Endothelial cell of umbilical vein (primary cell): Measurements from ENCODE around the gene APOF. TPM values are rescaled to one million over a fixed set of nuclear protein-coding genes. Genes with fewer than 3 reads are reported as not detected.
"Not testable (repeated sequence)": the region's sequence is repeated elsewhere in the genome, so short reads cannot be mapped to it uniquely, and the experiment has no call there.

ENCODE experiments used
- BruUV-seq: library from RNA; stranded (reverse); fragments of 400-500 nt; replicated peaks from 2 replicates; lab custom pipeline; 2021; lab: Mats Ljungman, UMichigan
- CTCF ChIA-PET: fragments of 300-600, 350-600 bp; sonication (Branson Sonifier 250); formaldehyde crosslinking; loops from one replicate; lab custom pipeline; 2021; ENCODE audit warnings: antibody characterized with exemption, inconsistent platforms; lab: Charles Lee
- POLR2A ChIA-PET: fragments of 300-600, 350-600 bp; sonication (Branson Sonifier 250); formaldehyde crosslinking; loops from one replicate; lab custom pipeline; 2021; ENCODE audit warnings: antibody characterized with exemption, inconsistent platforms; lab: Charles Lee
- DNase-seq: peaks from one replicate; pipeline ENCODE4 v3.0.0-alpha.2; 2011; ENCODE audit warnings: low read depth, low spot score
- FAIRE-seq: peaks from 2 replicates; lab custom pipeline; 2011; peaks lifted over from hg19 to GRCh38; lab: Jason Lieb, UNC
- H2AFZ ChIP-seq: 2 replicates; pipeline ENCODE4 v1.6.0; 2012; ENCODE audit warnings: low read depth, low read length, control low read depth, inconsistent platforms
- H3K27ac ChIP-seq: 2 replicates; pipeline ENCODE4 v1.5.1; 2011; ENCODE audit warnings: low read depth, mild to moderate bottlenecking, control low read depth, low read length, moderate library complexity; ENCODE audit not compliant: insufficient read depth
- H3K27me3 ChIP-seq, 2 experiments: 2 replicates each; pipeline versions ENCODE4 v1.6.0 to v1.6.1; 2011; ENCODE audit warnings: low read length in 2 of 2, mixed read lengths in 1 of 2; ENCODE audit not compliant: control insufficient read depth in 2 of 2, insufficient read depth in 2 of 2
- H3K36me3 ChIP-seq, 2 experiments: 2 replicates in 1 of 2; 3 replicates in 1 of 2; pipeline ENCODE4 v1.5.1; 2011; ENCODE audit warnings: low read length in 2 of 2, mild to moderate bottlenecking in 1 of 2, moderate library complexity in 1 of 2; ENCODE audit not compliant: control insufficient read depth in 2 of 2, insufficient read depth in 2 of 2; ENCODE audit errors: extremely low read depth in 1 of 2
- H3K4me1 ChIP-seq: 3 replicates; pipeline ENCODE4 v1.5.1; 2011; ENCODE audit warnings: mild to moderate bottlenecking, low read length; ENCODE audit not compliant: control insufficient read depth, insufficient read depth; ENCODE audit errors: extremely low read depth
- H3K4me2 ChIP-seq: 2 replicates; pipeline ENCODE4 v1.6.1; 2011; ENCODE audit warnings: low read length, control low read depth, mixed read lengths; ENCODE audit not compliant: insufficient read depth
- H3K4me3 ChIP-seq, 3 experiments: fragments of 200-600 bp in 1 of 3; sonication (generic), shearing (Covaris generic) in 1 of 3; replicated peaks in 1 of 3; 2 replicates each; pipeline ENCODE4 v1.5.1; 2011 to 2016; ENCODE audit warnings: control low read depth in 3 of 3, low read length in 3 of 3, mild to moderate bottlenecking in 2 of 3, inconsistent platforms in 1 of 3, low read depth in 1 of 3, moderate library complexity in 1 of 3; ENCODE audit not compliant: insufficient read depth in 1 of 3
- H3K79me2 ChIP-seq: 2 replicates; pipeline ENCODE4 v1.6.0; 2012; ENCODE audit warnings: low read length, inconsistent platforms; ENCODE audit not compliant: control insufficient read depth, insufficient read depth
- H3K9ac ChIP-seq: replicated peaks from 2 replicates; pipeline ENCODE3; 2011; ENCODE audit warnings: low read length, control low read depth; ENCODE audit not compliant: insufficient read depth; ENCODE audit errors: extremely low read depth
- H3K9me1 ChIP-seq: replicated peaks from 3 replicates; pipeline ENCODE4 v1.6.0; 2011; ENCODE audit warnings: mild to moderate bottlenecking, low read length; ENCODE audit not compliant: control insufficient read depth, insufficient read depth; ENCODE audit errors: extremely low read depth
- H3K9me3 ChIP-seq: replicated peaks from 2 replicates; pipeline ENCODE4 v1.5.1; 2012; ENCODE audit warnings: low read length, inconsistent platforms; ENCODE audit not compliant: control insufficient read depth, insufficient read depth
- H4K20me1 ChIP-seq: replicated peaks from 2 replicates; pipeline ENCODE3; 2011; ENCODE audit warnings: mild to moderate bottlenecking, low read length; ENCODE audit not compliant: control insufficient read depth, insufficient read depth; ENCODE audit errors: extremely low read depth
- CTCF ChIP-seq, 2 donors: IDR thresholded peaks; 1 replicate in 1 of 2; 2 replicates in 1 of 2; pipeline ENCODE4 v1.5.1; 2011; ENCODE audit warnings: low read length in 2 of 2, mild to moderate bottlenecking in 2 of 2, moderate library complexity in 2 of 2, control low read depth in 1 of 2, inconsistent platforms in 1 of 2, low read depth in 1 of 2; ENCODE audit not compliant: insufficient read depth in 1 of 2; ENCODE audit errors: extremely low read depth in 1 of 2
- EZH2 ChIP-seq: IDR thresholded peaks from 2 replicates; pipeline ENCODE4 v1.6.1; 2012; ENCODE audit warnings: borderline replicate concordance, low read depth, mild to moderate bottlenecking, moderate library complexity, low read length, inconsistent platforms; ENCODE audit not compliant: severe bottlenecking
- JUN ChIP-seq: IDR thresholded peaks from 2 replicates; pipeline ENCODE4 v1.6.1; 2011; ENCODE audit warnings: borderline replicate concordance, low read depth; ENCODE audit not compliant: insufficient read length, insufficient read depth
- MYC ChIP-seq: IDR thresholded peaks from one replicate; pipeline ENCODE4 v1.6.1; 2011; ENCODE audit warnings: mild to moderate bottlenecking, low read depth, low read length
- POLR2AphosphoS5 ChIP-seq: IDR thresholded peaks from 2 replicates; pipeline ENCODE4 v1.6.1; 2012; ENCODE audit warnings: low read depth, mild to moderate bottlenecking, control low read depth, low read length, moderate library complexity; ENCODE audit not compliant: insufficient read depth
- dilution Hi-C: fragments of 300-500 bp; cut with MboI; formaldehyde crosslinking; loops from one replicate; pipeline ENCODE4 v1.15.0; 2019; ENCODE audit warnings: low sequenced_read_pairs; ENCODE audit not compliant: extremely low pct_ligation_motif_present
- intact Hi-C: fragments of 100-400 bp; cut with micrococcal nuclease; formaldehyde crosslinking; loops from one replicate; pipeline ENCODE4 v1.10.0; 2022
- polyA plus RNA-seq, 4 experiments: library from polyadenylated mRNA; depleted of rRNA in 3 of 4; stranded (reverse) in 3 of 4; unstranded in 1 of 4; fragments of >200 nt; gene quantifications; 2 replicates each; pipeline versions ENCODE4 v1.2.1 to v1.2.3, GENCODE V29; 2011 to 2012; ENCODE audit warnings: missing spikeins in 1 of 4
- total RNA-seq: library from RNA; stranded (reverse); gene quantifications from 2 replicates; pipeline ENCODE4 v1.2.3, GENCODE V29; 2021

The APOF gene
- total and polyA plus RNA-seq, 2 donors (not counting 3 experiments of a cell fraction or from before 2014, with no cell fraction given), result not detected

GRCh38 chr12:56350662-56351061 is 12.0 kb downstream of the APOF start:
- ChIA-PET POLR2A (no interaction called here), CTCF (interaction anchor here (1.0 to 1.6 kb wide), 3 partner anchors 9 to 93 kb away, joined by 3 to 6 read pairs (median 4); partner anchors contain the start of genes ANKRD52 and STAT2)
- Histone ChIP-seq H3K79me2 (no peaks in the 10 kb centered on the region), H3K4me1 (no peaks in the 10 kb centered on the region), H3K27ac (no peak overlapping the region), H4K20me1 (no peaks in the 10 kb centered on the region), H2AFZ (no peak overlapping the region), H3K9me1 (no peaks in the 10 kb centered on the region), H3K9me3 (no peaks in the 10 kb centered on the region), H3K36me3 (peaks cover 23 to 56% of the 10 kb centered on the region in 2 experiments), H3K9ac (no peak overlapping the region), H3K4me2 (no peak overlapping the region), H3K27me3 (no peaks in the 10 kb centered on the region), H3K4me3 (no peak overlapping the region)
- intact Hi-C loops, result no loop called here
- BruUV-seq, result no TSS peak
- TF ChIP-seq EZH2 (no peak), CTCF (IDR thresholded peaks at IDR 0.05; ENCODE audit: extremely low read depth in 1 of 2, insufficient read depth in 1 of 2, low read depth in 1 of 2, low read length in 2 of 2) (no peak), JUN (no peak), POLR2AphosphoS5 (no peak)
- FAIRE-seq, result no peak
- dilution Hi-C loops, result no loop called here
- no peak for DNase-seq

GRCh38 chr12:56348776-56349175 is 13.9 kb downstream of the APOF start:
- no peaks in the 10 kb centered on the region for H3K27me3 ChIP-seq
- no peaks in the 10 kb centered on the region for H3K79me2 ChIP-seq
- H3K4me1 ChIP-seq, result no peaks in the 10 kb centered on the region
- intact Hi-C loops (no loop called here), dilution Hi-C loops (loop anchor here (10.0 kb wide), 1 partner anchor 56 kb away; no protein-coding TSS in a partner anchor)
- peaks cover 22 to 46% of the 10 kb centered on the region in 2 experiments for H3K36me3 ChIP-seq
- H3K9ac ChIP-seq, result no peak overlapping the region
- FAIRE-seq, result no peak
- no peaks in the 10 kb centered on the region for H3K9me1 ChIP-seq
- no peak overlapping the region for H3K4me2 ChIP-seq
- CTCF ChIA-PET, result interaction anchor here (0.6 to 1.3 kb wide), 3 partner anchors 90 to 159 kb away, joined by 3 to 5 read pairs (median 4); no protein-coding TSS in a partner anchor
- BruUV-seq, result no TSS peak
- no peak for TF ChIP-seq MYC
- no peak overlapping the region for H3K4me3 ChIP-seq
- H4K20me1 ChIP-seq, result no peaks in the 10 kb centered on the region
- H3K9me3 ChIP-seq, result no peaks in the 10 kb centered on the region
- no peak overlapping the region for H2AFZ ChIP-seq
- POLR2A ChIA-PET, result interaction anchor here (0.6 kb wide), 1 partner anchor 11 kb away, joined by 3 read pairs; the partner anchor contains the start of gene STAT2
- no peak for DNase-seq
- no peak overlapping the region for H3K27ac ChIP-seq

- H3K27ac ChIP-seq, FAIRE-seq, H3K4me2 ChIP-seq, H3K9me3 ChIP-seq, H3K9ac ChIP-seq, DNase-seq, H3K79me2 ChIP-seq, H3K4me3 ChIP-seq, H2AFZ ChIP-seq, intact Hi-C loops, H3K27me3 ChIP-seq, BruUV-seq, H3K4me1 ChIP-seq, H3K9me1 ChIP-seq, H4K20me1 ChIP-seq: not testable (repeated sequence)
- dilution Hi-C loops, result loop anchor here (10.0 kb wide), 1 partner anchor 58 kb away; no protein-coding TSS in a partner anchor
- ChIA-PET POLR2A (interaction anchor here (0.7 kb wide), 1 partner anchor 8 kb away, joined by 9 read pairs; no protein-coding TSS in a partner anchor), CTCF (interaction anchor here (0.7 to 1.0 kb wide), 2 partner anchors 10 to 117 kb away, joined by 3 to 4 read pairs; no protein-coding TSS in a partner anchor)
- H3K36me3 ChIP-seq, result peaks cover 28 to 57% of the 10 kb centered on the region in 2 experiments
Observed at GRCh38 chr12:56347255-56347654, 15.4 kb downstream of the APOF start.
